GM19043 (cell line): Measurements from ENCODE around the gene MBD3L2B.
"Not testable (repeated sequence)": the region's sequence is repeated elsewhere in the genome, so short reads cannot be mapped to it uniquely, and the experiment has no call there.

ENCODE experiments used
- ATAC-seq: cut with Tn5 transposase; IDR thresholded peaks from one replicate; pipeline ENCODE4 v1.9.1; 2021; ENCODE audit warnings: low read depth; ENCODE audit not compliant: unreplicated experiment

Gene MBD3L2B

DNA sequence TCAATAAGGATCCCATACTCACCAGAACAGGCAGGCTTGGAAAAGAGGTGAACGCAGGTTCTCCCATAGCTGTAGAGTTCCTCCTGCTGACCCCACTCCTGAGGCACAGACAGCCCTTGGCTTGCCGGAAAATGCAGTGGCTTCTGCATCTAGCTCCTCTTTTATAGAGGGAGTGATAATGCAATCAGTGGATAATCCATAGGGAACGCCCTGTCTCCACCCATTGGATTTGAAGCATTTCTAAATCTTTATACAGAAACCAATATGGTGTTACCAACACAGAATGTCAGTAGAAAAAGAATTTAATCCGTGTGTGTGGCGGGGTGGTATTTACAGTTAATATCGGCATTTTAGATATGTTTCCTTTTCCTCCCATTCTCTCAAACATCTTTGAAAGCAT, at the start of gene MBD3L2B:
Gene MBD3L2B (minus strand): TSS at position 101 of the 400 bp plus-strand sequence. CDS start 34 bp downstream, at position 67.
- not testable (repeated sequence) for ATAC-seq

DNA sequence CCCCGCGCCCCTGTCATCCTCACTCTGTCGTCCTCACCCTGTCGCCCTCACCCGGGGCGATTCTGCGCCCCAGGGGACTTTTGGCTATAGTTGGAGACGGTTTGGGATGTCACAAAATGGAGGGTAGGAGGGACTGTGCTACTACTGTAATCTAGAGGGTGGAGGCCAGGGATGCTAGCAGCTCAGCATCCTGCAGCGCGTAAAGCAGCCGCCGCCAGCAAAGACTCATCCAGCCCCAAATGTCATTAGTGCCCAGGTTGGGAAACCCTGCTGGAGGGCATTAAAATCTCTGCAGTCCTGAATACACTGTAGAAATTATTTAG, 48.6 kb upstream of the MBD3L2B start:
- ATAC-seq: peak; percentile 23

DNA sequence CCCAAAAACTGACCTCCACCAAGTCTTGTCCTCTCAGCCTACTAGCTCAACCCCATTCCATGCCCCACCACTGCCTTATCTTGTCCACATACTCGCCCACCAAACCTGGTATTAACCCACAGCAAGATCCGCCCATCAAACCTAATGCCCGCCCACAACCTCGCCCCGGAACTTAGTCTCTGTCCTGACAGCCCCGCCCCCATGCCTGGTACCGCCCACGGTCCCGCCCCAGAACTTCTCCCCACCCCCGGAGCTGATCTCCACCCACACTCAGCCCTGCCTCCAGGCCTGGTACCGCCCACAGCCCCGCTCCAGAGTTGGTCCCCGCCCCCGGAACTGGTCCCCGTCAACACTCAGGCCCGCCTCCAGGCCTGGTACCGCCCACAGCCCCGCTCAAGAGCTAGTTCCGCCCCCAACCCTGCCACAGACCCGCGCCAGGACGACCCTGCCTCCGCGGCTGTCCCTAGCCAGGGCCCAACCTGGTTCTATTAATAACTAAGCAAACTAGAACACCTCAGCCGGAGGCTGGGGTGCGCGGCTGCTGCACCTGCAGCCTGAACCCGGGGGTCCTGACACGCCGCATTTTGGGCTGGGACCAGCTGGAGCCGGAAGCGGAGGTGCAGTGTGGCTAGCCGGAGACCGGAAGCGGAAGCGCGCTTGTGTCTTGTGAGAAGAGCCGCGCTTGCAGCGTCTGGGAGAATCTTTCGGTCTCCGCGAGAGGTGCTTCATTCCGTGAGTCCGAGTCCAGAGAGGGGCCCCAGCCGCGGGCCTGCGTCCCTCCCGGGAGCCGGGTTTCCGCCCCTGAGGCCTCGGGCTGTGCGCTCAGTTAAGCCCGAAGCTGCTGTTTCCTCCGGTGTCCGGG, 48.0 kb upstream of the MBD3L2B start, which contains the start of gene ZNF557:
Gene ZNF557 (plus strand): TSS at position 662 of the 862 bp plus-strand sequence. CDS start 5,372 bp downstream, outside the sequence.
- peak; percentile 84 for ATAC-seq

DNA sequence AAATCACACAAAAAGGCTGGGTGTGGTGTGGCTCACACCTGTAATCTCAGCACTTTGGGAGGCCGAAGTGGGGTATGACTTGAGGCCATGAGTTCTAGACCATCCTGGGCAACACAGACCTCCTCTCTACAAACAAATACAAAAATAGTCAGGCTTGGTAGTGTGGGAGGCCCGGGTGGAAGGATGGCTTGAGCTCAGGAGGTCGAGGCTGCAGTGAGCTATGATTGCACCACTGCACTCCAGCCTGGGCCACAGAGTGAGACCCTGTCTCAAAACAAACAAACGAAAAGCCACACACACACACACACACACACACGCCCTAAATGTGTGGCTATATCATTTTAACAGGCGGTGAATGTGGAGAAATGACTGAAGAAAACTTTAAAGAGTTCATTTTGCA, 47.4 kb upstream of the MBD3L2B start:
- no peak for ATAC-seq

DNA sequence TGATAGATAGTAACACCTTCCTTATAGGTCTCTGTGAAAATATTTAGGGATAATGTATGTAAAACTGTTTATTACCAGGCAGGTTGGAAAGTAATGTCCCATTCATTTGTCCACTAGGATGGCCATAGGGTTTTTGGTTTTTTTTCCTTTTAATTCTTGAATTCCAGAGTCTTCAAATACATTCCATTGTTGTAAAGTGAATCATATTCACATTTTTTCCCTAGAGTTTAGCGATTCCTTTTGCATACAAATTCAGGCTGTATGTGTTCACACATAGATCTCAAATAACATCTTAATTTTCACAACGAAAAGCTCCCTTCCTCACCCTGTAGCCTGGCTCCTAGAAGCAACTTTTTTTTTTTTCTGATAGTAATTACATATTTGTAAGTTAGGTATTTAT, 46.5 kb upstream of the MBD3L2B start:
- no peak for ATAC-seq

DNA sequence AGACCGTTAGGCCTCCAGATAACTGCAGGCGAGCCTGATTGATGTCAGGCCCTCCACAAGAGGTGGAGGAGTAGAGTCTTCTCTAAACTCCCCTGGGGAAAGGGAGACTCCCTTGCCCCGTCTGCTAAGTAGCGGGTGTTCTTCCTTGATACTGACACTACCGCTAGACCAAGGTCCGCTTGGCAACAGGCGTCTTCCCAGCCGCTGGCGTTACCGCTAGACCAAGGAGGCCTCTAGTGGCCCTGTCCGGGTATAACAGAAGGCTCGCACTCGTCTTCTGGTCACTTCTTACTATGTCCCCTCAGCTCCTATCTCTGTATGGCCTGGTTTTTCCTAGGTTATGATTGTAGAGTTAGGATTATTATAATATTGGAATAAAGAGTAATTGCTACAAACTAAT, 45.9 kb upstream of the MBD3L2B start:
- not testable (repeated sequence) for ATAC-seq

DNA sequence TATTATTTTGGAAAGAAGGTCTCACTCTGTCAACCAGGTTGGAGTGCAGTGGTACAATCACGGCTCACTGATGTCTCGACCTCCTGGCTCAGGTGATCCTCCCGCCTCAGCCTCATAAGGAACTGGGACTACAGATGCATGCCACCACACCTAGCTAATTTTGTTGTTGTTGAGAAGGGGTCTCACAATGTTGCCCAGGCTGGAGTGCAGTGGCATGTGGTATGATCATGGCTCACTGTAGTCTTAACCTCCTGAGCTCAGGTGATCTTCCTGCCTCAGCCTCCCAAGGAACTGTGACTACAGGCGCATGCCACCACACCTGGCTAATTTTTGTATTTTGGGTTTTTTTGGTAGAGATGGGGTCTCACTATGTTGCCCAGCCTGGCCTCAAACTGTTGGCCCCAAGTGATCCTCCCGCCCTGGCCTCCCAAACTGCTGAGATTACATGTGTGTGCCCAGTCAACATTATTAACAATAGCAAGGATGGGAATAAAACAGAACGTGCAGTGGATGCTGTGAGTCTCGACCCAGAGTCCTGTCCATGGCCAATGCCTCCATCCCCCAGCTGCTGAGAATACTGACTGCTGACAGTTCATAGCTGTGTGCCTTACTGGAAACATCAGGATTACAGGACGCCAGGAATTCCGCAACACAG, 42.7 kb upstream of the MBD3L2B start:
- ATAC-seq: no peak

DNA sequence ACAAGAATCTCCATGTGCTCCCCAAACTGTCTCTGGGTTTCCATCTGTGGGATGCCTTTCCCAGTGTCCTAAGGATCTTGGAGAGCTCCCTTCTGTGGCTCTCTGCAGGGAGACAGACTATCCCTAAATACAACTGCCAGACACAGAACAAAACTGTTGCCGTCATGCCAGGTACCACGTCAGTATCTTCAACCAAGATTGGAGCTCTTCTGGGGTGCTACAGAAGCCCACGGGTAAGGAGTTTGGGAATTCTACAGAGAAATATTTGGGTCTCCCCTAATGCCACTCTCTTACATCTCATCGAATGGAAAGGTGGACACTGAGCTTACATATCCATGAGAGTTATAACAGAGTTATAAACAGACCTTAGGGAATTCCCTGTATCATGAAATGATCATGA, 42.1 kb upstream of the MBD3L2B start:
- no peak for ATAC-seq

DNA sequence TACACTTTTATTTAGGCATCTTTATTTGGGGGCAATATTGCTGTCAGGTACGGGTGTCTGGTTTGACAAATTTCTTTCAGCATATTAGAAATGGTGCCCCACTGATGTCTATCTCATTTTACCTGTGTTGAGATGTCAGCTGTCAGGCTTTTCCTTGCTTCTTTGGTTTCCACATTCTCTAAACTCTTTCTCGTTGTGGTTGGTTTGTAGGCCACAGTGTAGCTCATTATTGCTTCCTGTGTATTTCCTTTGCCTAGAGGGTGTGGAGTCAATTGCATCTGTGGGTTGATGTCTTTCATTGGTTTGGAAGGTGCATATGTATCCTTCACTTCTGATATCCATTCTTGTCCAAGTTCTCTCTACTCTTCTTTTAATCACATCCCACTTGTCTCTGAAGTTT, 38.7 kb upstream of the MBD3L2B start:
- not testable (repeated sequence) for ATAC-seq

DNA sequence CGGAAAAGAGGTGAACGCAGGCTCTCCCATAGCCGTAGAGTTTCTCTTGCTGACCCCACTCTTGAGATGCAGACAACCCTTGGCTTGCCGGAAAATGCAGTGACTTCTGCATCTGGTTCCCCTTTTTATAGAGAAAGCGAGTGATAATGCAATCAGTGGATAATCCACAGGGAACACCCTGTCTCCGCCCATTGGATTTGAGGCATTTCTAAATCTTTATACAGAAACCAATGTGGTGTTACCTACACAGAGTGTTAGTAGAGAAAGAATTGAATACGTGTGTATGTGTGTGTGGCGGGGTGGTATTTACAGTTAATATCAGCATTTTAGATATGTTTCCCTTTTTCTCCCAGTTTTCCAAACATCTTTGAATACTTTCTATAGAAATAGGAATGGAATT, 37.3 kb upstream of the MBD3L2B start, which contains the start of gene MBD3L3:
Gene MBD3L3 (minus strand): TSS at position 101 of the 400 bp plus-strand sequence. CDS start 71 bp downstream, at position 30.
- ATAC-seq: not testable (repeated sequence)

DNA sequence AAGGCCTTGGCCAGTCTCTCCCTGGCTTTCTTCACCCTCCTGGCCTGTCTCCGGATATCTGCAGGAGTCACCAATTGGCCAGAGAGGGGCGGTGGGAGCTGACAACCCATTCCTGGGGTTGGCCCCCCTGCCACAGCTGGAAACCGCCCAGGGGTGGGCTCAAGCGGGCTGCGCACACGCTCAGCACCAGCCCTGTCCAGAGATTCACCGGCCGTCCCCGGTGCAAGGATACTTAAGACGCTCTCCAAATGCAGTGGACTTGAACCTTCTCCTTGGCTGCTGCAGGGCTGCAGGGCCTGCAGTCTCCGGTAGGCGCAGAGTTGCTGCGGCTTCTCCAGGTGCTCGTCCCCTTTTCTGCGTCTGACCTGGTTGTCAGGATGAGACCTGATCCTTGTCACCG, 35.1 kb upstream of the MBD3L2B start:
- not testable (repeated sequence) for ATAC-seq

DNA sequence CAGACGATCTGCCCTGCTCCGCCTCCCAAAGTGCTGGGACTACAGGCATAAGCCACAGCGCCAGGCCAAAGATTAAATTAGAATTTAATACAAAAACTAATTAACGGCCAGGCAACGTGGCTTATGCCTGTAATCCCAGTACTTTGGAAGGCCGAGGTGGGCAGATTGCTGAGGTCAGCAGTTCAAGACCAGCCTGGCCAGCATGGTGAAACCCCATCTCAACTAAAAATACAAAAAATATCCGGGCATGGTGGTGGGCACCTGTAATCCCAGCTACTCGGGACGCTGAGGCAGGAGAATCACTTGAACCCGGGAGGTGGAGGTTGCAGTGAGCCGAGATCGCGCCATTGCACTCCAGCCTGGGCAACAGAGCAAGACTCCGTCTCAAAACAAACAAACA, 34.4 kb upstream of the MBD3L2B start:
- ATAC-seq: not testable (repeated sequence)

DNA sequence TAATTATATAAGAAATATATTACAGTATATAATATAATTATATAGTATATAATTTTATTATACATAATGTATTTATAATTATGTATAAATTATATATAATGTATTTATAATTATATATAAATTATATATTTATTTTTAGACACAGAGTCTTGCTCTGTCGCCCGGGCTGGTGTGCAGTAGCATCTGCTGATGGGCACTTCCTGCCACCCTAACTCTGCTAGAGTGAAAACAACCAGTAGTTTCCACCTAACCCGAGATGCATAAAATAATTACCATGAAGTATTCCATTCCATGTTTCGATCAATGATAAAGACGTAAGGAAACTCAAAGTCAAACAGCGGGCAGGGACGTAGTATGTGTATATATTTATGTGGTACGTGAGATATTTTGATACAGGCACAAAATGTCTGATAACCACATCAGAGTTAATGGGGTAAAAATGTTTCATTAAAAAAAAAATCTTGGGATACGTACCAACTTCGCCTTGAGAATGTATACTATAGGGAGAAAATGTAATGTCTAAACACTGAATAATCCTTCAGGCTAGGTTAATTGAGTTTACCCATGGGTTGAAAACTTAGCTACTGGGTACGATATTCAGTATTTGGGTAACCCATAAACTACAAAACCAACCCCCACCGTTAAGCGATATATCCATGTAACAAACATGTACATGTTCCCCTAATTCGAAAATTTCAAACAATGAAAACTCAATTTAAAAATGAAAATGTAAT, 33.6 kb upstream of the MBD3L2B start:
- ATAC-seq: not testable (repeated sequence)

DNA sequence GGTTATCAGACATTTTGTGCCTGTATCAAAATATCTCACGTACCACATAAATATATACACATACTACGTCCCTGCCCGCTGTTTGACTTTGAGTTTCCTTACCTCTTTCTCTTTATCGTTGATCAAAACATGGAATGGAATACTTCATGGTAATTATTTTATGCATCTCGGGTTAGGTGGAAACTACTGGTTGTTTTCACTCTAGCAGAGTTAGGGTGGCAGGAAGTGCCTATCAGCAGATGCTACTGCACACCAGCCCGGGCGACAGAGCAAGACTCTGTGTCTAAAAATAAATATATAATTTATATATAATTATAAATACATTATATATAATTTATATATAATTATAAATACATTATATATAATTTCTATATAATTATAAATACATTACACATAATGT, 31.7 kb upstream of the MBD3L2B start:
- not testable (repeated sequence) for ATAC-seq

DNA sequence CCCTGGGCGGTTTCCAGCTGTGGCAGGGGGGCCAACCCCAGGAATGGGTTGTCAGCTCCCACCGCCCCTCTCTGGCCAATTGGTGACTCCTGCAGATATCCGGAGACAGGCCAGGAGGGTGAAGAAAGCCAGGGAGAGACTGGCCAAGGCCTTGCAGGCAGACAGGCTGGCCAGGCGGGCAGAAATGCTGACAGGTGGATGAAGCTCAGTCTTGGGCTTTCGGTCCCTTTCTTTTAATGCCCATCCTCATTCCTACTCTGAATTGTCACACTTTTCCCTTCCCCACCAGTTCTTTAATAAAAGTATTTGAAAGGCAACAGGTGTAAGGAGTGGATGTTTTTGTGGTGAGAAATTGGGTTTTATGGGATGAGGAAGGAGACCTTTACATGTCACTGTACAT, 30.2 kb upstream of the MBD3L2B start:
- ATAC-seq: not testable (repeated sequence)

DNA sequence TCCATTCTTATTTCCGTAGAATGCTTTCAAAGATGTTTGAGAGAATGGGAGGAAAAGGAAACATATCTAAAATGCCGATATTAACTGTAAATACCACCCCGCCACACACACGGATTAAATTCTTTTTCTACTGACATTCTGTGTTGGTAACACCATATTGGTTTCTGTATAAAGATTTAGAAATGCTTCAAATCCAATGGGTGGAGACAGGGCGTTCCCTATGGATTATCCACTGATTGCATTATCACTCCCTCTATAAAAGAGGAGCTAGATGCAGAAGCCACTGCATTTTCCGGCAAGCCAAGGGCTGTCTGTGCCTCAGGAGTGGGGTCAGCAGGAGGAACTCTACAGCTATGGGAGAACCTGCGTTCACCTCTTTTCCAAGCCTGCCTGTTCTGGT, 27.8 kb upstream of the MBD3L2B start, which contains the start of gene MBD3L2:
Gene MBD3L2 (plus strand): TSS at position 301 of the 400 bp plus-strand sequence. CDS start 53 bp downstream, at position 354.
- not testable (repeated sequence) for ATAC-seq

DNA sequence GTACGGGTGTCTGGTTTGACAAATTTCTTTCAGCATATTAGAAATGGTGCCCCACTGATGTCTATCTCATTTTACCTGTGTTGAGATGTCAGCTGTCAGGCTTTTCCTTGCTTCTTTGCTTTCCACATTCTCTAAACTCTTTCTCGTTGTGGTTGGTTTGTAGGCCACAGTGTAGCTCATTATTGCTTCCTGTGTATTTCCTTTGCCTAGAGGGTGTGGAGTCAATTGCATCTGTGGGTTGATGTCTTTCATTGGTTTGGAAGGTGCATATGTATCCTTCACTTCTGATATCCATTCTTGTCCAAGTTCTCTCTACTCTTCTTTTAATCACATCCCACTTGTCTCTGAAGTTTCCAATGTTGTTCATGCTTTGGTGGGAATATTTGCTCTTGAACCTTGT, 20.3 kb upstream of the MBD3L2B start:
- ATAC-seq: not testable (repeated sequence)

DNA sequence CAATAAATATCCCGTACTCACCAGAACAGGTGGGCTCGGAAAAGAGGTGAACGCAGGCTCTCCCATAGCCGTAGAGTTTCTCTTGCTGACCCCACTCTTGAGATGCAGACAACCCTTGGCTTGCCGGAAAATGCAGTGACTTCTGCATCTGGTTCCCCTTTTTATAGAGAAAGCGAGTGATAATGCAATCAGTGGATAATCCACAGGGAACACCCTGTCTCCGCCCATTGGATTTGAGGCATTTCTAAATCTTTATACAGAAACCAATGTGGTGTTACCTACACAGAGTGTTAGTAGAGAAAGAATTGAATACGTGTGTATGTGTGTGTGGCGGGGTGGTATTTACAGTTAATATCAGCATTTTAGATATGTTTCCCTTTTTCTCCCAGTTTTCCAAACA, 18.8 kb upstream of the MBD3L2B start, which contains the start of gene MBD3L4:
Gene MBD3L4 (minus strand): TSS at position 101 of the 400 bp plus-strand sequence. CDS start 35 bp downstream, at position 66.
- ATAC-seq: not testable (repeated sequence)

DNA sequence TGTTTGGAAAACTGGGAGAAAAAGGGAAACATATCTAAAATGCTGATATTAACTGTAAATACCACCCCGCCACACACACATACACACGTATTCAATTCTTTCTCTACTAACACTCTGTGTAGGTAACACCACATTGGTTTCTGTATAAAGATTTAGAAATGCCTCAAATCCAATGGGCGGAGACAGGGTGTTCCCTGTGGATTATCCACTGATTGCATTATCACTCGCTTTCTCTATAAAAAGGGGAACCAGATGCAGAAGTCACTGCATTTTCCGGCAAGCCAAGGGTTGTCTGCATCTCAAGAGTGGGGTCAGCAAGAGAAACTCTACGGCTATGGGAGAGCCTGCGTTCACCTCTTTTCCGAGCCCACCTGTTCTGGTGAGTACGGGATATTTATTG, 9.0 kb upstream of the MBD3L2B start, which contains the start of gene MBD3L5:
Gene MBD3L5 (plus strand): TSS at position 301 of the 400 bp plus-strand sequence. CDS start 34 bp downstream, at position 335.
- ATAC-seq: not testable (repeated sequence)

DNA sequence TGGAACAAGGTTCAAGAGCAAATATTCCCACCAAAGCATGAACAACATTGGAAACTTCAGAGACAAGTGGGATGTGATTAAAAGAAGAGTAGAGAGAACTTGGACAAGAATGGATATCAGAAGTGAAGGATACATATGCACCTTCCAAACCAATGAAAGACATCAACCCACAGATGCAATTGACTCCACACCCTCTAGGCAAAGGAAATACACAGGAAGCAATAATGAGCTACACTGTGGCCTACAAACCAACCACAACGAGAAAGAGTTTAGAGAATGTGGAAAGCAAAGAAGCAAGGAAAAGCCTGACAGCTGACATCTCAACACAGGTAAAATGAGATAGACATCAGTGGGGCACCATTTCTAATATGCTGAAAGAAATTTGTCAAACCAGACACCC, 7.6 kb upstream of the MBD3L2B start:
- not testable (repeated sequence) for ATAC-seq
